NOMO-1 treated with dmso at 0.1 percent for 144 hours (cell line): ENCODE data around the gene EPHA2.

Experiments used
- DNase-seq: peaks from one replicate; lab custom pipeline; 2025; ENCODE audit not compliant: unreplicated experiment; lab: John Stamatoyannopoulos, UW

The EPHA2 gene

GRCh38 chr1:16095447-16095846, 60.4 kb downstream of the EPHA2 start:
- DNase-seq: no peak

- no peak for DNase-seq
These were observed 61.3 kb downstream of the EPHA2 start for GRCh38 chr1:16094453-16095158.

GRCh38 chr1:16093611-16094010, 62.3 kb downstream of the EPHA2 start:
- DNase-seq: no peak

- DNase-seq: no peak
These were observed 62.9 kb downstream of the EPHA2 start for GRCh38 chr1:16092923-16093511.

GRCh38 chr1:16092097-16092922, 63.6 kb downstream of the EPHA2 start:
- no peak for DNase-seq

- no peak for DNase-seq
These were observed 64.6 kb downstream of the EPHA2 start for GRCh38 chr1:16091296-16091695.

GRCh38 chr1:16090076-16090826, 65.6 kb downstream of the EPHA2 start:
- no peak for DNase-seq

GRCh38 chr1:16088996-16089395, 66.9 kb downstream of the EPHA2 start:
- no peak for DNase-seq

- DNase-seq: no peak
These were observed 67.4 kb downstream of the EPHA2 start for GRCh38 chr1:16088351-16088911.

GRCh38 chr1:16087733-16088132, 68.1 kb downstream of the EPHA2 start:
- no peak for DNase-seq

- no peak for DNase-seq
These were observed 70.3 kb downstream of the EPHA2 start for GRCh38 chr1:16085522-16085921.

- no peak for DNase-seq
These were observed 72.4 kb downstream of the EPHA2 start for GRCh38 chr1:16083486-16083885.

GRCh38 chr1:16082283-16083038, 73.4 kb downstream of the EPHA2 start:
- DNase-seq: no peak

GRCh38 chr1:16081636-16082035, 74.2 kb downstream of the EPHA2 start:
- DNase-seq: no peak

GRCh38 chr1:16080422-16081150, 75.3 kb downstream of the EPHA2 start:
- no peak for DNase-seq

- DNase-seq: peak; percentile 47
These were observed 76.8 kb downstream of the EPHA2 start for GRCh38 chr1:16078925-16079656.

- DNase-seq: no peak
These were observed 78.2 kb downstream of the EPHA2 start for GRCh38 chr1:16077406-16078245.

GRCh38 chr1:16076865-16077238, 79.0 kb downstream of the EPHA2 start:
- no peak for DNase-seq
